Breast epithelium (tissue), 3 donors: ENCODE measurements around the gene LSM2.

Experiments used
- CTCF ChIP-seq, 3 donors: fragments of 450-650 bp; IDR thresholded peaks; one replicate each; pipeline ENCODE4 v1.5.1; 2016 to 2017; ENCODE audit warnings: antibody characterized with exemption in 3 of 3, mild to moderate bottlenecking in 3 of 3, moderate library complexity in 3 of 3
- POLR2A ChIP-seq: fragments of 450-650 bp; IDR thresholded peaks from one replicate; pipeline ENCODE4 v1.6.1; 2016; ENCODE audit warnings: antibody characterized with exemption, mild to moderate bottlenecking, moderate library complexity
- POLR2AphosphoS5 ChIP-seq, 3 donors: sonication (generic); formaldehyde crosslinking; IDR thresholded peaks; one replicate each; pipeline ENCODE4 v1.6.1; 2017; ENCODE audit warnings: antibody characterized with exemption in 3 of 3

- TF ChIP-seq CTCF (IDR thresholded peaks at IDR 0.05) (no peak), POLR2AphosphoS5 (IDR thresholded peaks at IDR 0.05) (no peak), POLR2A (no peak)
Measured at GRCh38 chr6:31836047-31836473, 29.3 kb upstream of the LSM2 start.
